Lower leg skin (tissue), 3 donors: ENCODE results near the gene ARHGAP9.

Experiments
- POLR2A ChIP-seq, 2 donors: fragments of 450-650 bp; IDR thresholded peaks; one replicate each; pipeline ENCODE4 v1.6.1; 2016 to 2017; ENCODE audit warnings: antibody characterized with exemption in 2 of 2, mild to moderate bottlenecking in 1 of 2, moderate library complexity in 1 of 2
- TF ChIP-seq, protein P1 (sequence below), 3 donors: fragments of 450-650 bp; IDR thresholded peaks; one replicate each; pipeline ENCODE4 v1.5.1; 2016; ENCODE audit warnings: antibody characterized with exemption in 3 of 3, mild to moderate bottlenecking in 3 of 3, moderate library complexity in 2 of 3

DNA sequence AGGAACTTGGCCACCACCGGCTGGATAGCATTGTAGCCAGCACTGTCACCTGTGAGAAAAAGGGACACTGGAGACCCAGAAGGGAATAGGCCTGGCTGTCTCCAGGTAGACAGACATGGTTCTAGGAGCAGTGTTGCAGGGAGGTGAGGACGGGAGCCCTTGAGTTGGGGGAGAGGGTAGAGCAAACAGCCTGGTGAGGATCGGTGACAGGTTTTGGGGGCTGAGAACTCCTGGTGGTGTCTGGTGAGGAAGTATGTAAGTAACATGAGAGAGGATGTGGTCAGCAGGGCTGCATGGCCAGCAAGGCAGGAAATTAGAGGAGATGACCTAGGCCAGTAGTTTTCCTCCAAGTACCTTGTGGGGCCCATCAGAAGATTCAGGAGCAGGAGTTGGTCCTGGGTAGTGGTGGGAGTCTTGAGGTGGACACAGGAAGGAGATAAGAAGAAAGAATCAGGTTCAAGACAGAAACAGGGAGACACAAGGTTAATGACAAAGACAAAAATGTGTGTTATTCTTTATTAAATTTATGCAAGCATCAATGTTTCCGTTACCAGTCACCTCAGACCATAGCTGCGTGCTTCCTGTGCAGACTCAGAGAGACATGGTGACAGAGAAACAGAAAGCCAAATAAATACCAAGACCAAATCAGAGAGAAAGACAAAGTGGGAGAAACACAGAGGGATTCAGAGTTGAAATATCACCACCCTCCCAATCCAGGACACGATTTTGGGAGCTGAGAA is at the start of gene ARHGAP9:
- TF ChIP-seq, protein P1, sequence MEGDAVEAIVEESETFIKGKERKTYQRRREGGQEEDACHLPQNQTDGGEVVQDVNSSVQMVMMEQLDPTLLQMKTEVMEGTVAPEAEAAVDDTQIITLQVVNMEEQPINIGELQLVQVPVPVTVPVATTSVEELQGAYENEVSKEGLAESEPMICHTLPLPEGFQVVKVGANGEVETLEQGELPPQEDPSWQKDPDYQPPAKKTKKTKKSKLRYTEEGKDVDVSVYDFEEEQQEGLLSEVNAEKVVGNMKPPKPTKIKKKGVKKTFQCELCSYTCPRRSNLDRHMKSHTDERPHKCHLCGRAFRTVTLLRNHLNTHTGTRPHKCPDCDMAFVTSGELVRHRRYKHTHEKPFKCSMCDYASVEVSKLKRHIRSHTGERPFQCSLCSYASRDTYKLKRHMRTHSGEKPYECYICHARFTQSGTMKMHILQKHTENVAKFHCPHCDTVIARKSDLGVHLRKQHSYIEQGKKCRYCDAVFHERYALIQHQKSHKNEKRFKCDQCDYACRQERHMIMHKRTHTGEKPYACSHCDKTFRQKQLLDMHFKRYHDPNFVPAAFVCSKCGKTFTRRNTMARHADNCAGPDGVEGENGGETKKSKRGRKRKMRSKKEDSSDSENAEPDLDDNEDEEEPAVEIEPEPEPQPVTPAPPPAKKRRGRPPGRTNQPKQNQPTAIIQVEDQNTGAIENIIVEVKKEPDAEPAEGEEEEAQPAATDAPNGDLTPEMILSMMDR (IDR thresholded peaks at IDR 0.05): no peak
- no peak for TF ChIP-seq POLR2A (IDR thresholded peaks at IDR 0.05)
